ENCODE measurements around the gene SEC63.
A peak's percentile ranks its signal among the peaks of the same experiment; 100 is the strongest.

The SEC63 gene

GRCh38 chr6:107870381-107870780 is 87.6 kb downstream of the SEC63 start:
- no peak for DNase-seq (ENCODE audit: low spot score)
- in situ Hi-C loops (cut with MboI; ENCODE audit: low pct_unique_long_range_greater_than_20kb, low sequenced_read_pairs, unreplicated experiment): no loop called here
- TF ChIP-seq CTCF (IDR thresholded peaks at IDR 0.05; ENCODE audit: extremely low read depth, insufficient read depth, missing control alignments): no peak

- in situ Hi-C loops (cut with MboI; ENCODE audit: low pct_unique_long_range_greater_than_20kb, low sequenced_read_pairs, unreplicated experiment): no loop called here
- TF ChIP-seq CTCF (IDR thresholded peaks at IDR 0.05; ENCODE audit: extremely low read depth, insufficient read depth, missing control alignments): no peak
- DNase-seq (ENCODE audit: low spot score): no peak
Measured at GRCh38 chr6:107869871-107870270, 88.1 kb downstream of the SEC63 start.

GRCh38 chr6:107868867-107869611 is 89.0 kb downstream of the SEC63 start:
- DNase-seq (ENCODE audit: low spot score): no peak
- in situ Hi-C loops (cut with MboI; ENCODE audit: low pct_unique_long_range_greater_than_20kb, low sequenced_read_pairs, unreplicated experiment): no loop called here
- no peak for TF ChIP-seq CTCF (IDR thresholded peaks at IDR 0.05; ENCODE audit: extremely low read depth, insufficient read depth, missing control alignments)

- in situ Hi-C loops (cut with MboI; ENCODE audit: low pct_unique_long_range_greater_than_20kb, low sequenced_read_pairs, unreplicated experiment): no loop called here
- peak; percentile 12 for TF ChIP-seq CTCF (IDR thresholded peaks at IDR 0.05; ENCODE audit: extremely low read depth, insufficient read depth, missing control alignments)
- no peak for DNase-seq (ENCODE audit: low spot score)
Measured at GRCh38 chr6:107867302-107867615, 90.7 kb downstream of the SEC63 start.

GRCh38 chr6:107866606-107867301 is 91.3 kb downstream of the SEC63 start:
- peak; percentile 67 for DNase-seq (ENCODE audit: low spot score)
- peak; percentile 56 for TF ChIP-seq CTCF (IDR thresholded peaks at IDR 0.05; ENCODE audit: extremely low read depth, insufficient read depth, missing control alignments)
- in situ Hi-C loops (cut with MboI; ENCODE audit: low pct_unique_long_range_greater_than_20kb, low sequenced_read_pairs, unreplicated experiment): no loop called here

GRCh38 chr6:107864226-107865127 is 93.5 kb downstream of the SEC63 start:
- in situ Hi-C loops (cut with MboI; ENCODE audit: low pct_unique_long_range_greater_than_20kb, low sequenced_read_pairs, unreplicated experiment): no loop called here
- TF ChIP-seq CTCF (IDR thresholded peaks at IDR 0.05; ENCODE audit: extremely low read depth, insufficient read depth, missing control alignments): no peak

More at GRCh38 chr6:107864226-107865127, 93.5 kb downstream of the SEC63 start:
- no peak for DNase-seq (ENCODE audit: low spot score)
